ENCODE data around the gene CRYGS. TPM values are rescaled to one million over a fixed set of nuclear protein-coding genes. Genes with fewer than 3 reads are reported as not detected.

Gene CRYGS
- total RNA-seq (2022; extraction: Qiagen RNA extraction; ENCODE audit: low read depth) = 0.49 to 1.2 TPM (median 0.67 TPM) in 5 replicates

GRCh38 chr3:186544281-186544680 lies at the start of gene CRYGS:
Gene CRYGS, minus strand, starts transcription at chr3:186544380. Its CDS starts 54 bp downstream, at chr3:186544326.

GRCh38 chr3:186570096-186570940 lies 26.1 kb upstream of the CRYGS start, which contains the start of gene DNAJB11:
Gene DNAJB11, plus strand, starts transcription at chr3:186570720. Its CDS starts 178 bp downstream, at chr3:186570898.

GRCh38 chr3:186567072-186567921 lies 23.1 kb upstream of the CRYGS start, which contains the start of gene TBCCD1:
Gene TBCCD1, minus strand, starts transcription at chr3:186567339. Its CDS starts 3,010 bp downstream, at chr3:186564329.

Other genes starting within 250 kb of the CRYGS start
- 9.4 to 14.4 TPM (median 10.1 TPM) in 5 replicates for gene DGKG, start 182.1 kb downstream of the CRYGS start, total RNA-seq (2022; extraction: Qiagen RNA extraction; ENCODE audit: low read depth)
- gene TBCCD1, start 23.0 kb upstream of the CRYGS start, total RNA-seq (2022; extraction: Qiagen RNA extraction; ENCODE audit: low read depth) = 5.4 to 6.7 TPM (median 6.6 TPM) in 5 replicates
- 61.3 to 74.1 TPM (median 65.1 TPM) in 5 replicates for gene DNAJB11, start 26.3 kb upstream of the CRYGS start, total RNA-seq (2022; extraction: Qiagen RNA extraction; ENCODE audit: low read depth)
- gene AHSG, start 68.7 kb upstream of the CRYGS start, total RNA-seq (2022; extraction: Qiagen RNA extraction; ENCODE audit: low read depth) = 0.09 to 0.12 TPM (median 0.11 TPM) in 3 of 5 replicates, not detected in the others
- gene FETUB, start 96.0 kb upstream of the CRYGS start, total RNA-seq (2022; extraction: Qiagen RNA extraction; ENCODE audit: low read depth) = 0.05 to 0.13 TPM in 2 of 5 replicates, not detected in the others
- gene HRG, start 121.6 kb upstream of the CRYGS start, total RNA-seq (2022; extraction: Qiagen RNA extraction; ENCODE audit: low read depth) = 0.02 TPM in 1 of 5 replicates, not detected in the others
- gene KNG1, start 173.0 kb upstream of the CRYGS start, total RNA-seq (2022; extraction: Qiagen RNA extraction; ENCODE audit: low read depth) = not detected in 5 replicates
- gene EIF4A2, start 239.2 kb upstream of the CRYGS start, total RNA-seq (2022; extraction: Qiagen RNA extraction; ENCODE audit: low read depth) = 133 to 149 TPM (median 136 TPM) in 5 replicates

Data from A549 treated with CpdA at 1 μM for 4 hours (cell line).